DMS79 (cell line): ENCODE data around the gene ESR2.
"Not testable (repeated sequence)": the region's sequence is repeated elsewhere in the genome, so short reads cannot be mapped to it uniquely, and the experiment has no call there.

Experiments
- DNase-seq: peaks from one replicate; lab custom pipeline; 2025; lab: John Stamatoyannopoulos, UW

ESR2 gene

DNA sequence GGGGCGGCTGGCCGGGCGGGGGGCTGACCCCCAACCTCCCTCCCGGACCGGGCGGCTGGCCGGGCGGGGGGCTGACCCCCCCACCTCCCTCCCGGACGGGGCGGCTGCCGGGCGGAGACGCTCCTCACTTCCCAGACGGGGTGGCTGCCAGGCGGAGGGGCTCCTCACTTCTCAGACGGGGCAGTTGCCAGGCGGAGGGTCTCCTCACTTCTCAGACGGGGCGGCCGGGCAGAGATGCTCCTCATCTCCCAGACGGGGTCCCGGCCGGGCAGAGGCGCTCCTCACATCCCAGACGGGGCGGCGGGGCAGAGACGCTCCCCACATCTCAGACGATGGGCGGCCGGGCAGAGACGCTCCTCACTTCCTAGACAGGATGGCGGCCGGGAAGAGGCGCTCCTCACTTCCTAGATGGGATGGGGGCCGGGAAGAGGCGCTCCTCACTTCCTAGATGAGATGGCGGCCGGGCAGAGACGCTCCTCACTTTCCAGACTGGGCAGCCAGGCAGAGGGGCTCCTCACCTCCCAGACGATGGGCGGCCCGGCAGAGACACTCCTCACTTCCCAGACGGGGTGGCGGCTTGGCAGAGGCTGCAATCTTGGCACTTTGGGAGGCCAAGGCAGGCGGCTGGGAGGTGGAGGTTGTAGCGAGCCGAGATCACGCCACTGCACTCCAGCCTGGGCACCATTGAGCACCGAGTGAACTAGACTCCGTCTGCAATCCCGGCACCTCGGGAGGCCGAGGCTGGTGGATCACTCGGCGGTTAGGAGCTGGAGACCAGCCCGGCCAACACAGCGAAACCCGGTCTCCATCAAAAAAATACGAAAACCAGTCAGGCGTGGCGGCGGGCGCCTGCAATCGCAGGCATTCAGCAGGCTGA lies 256.1 kb downstream of the ESR2 start:
- not testable (repeated sequence) for DNase-seq

DNA sequence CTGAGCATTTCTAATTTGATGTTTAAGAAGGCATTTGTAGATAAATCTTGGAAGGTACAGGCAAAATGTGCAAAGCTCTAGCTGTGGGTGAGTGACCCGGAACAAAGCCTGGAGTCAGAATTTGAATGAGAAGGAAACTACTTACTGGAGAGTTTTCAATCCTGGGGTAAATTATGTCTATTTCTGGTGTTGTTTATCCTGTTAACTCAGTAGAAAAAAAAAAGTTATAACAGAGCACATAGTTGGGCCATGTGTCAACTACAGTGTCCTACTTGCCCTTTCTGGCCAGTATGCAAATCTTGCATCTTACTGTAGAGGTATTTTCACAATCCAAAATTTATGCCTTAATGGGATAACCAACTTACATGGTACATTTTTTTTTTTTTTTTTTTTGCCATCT lies 259.0 kb downstream of the ESR2 start:
- no peak for DNase-seq
